B cell (primary cell): ENCODE data around the gene PARVB. TPM values are rescaled to one million over a fixed set of nuclear protein-coding genes. Genes with fewer than 3 reads are reported as not detected.

Source experiments
- ATAC-seq: fragments of 200-7000 bp; cut with Tn5 transposase; one replicate; pipeline ENCODE4 v1.10.0; 2021; ENCODE audit warnings: low read depth, mild to moderate bottlenecking, moderate number of reproducible peaks, moderate library complexity
- CTCF ChIA-PET: fragments of 350-600 bp; sonication (Branson Sonifier 250); formaldehyde crosslinking; loops from one replicate; lab custom pipeline; 2021; ENCODE audit warnings: antibody characterized with exemption, inconsistent platforms; lab: Charles Lee
- POLR2A ChIA-PET: fragments of 350-600 bp; sonication (Branson Sonifier 250); formaldehyde crosslinking; loops from one replicate; lab custom pipeline; 2021; ENCODE audit warnings: antibody characterized with exemption; lab: Charles Lee
- DNase-seq: peaks from one replicate; pipeline ENCODE4 v3.0.0; 2013
- H2AFZ ChIP-seq: 2 replicates; pipeline ENCODE4 v1.6.1; 2012; ENCODE audit warnings: mild to moderate bottlenecking, low read depth, low read length; ENCODE audit not compliant: insufficient read depth, poor library complexity, severe bottlenecking
- H3K27ac ChIP-seq, 2 donors: 1 replicate in 1 of 2; 2 replicates in 1 of 2; pipeline ENCODE4 v1.5.1; 2012 to 2013; ENCODE audit warnings: low read length in 2 of 2, mild to moderate bottlenecking in 2 of 2, moderate library complexity in 1 of 2
- H3K27me3 ChIP-seq, 4 experiments: fragments of 200-600 bp in 1 of 4; sonication (generic) in 1 of 4; replicated peaks in 1 of 4; 1 replicate in 2 of 4; 2 replicates in 2 of 4; pipeline versions ENCODE4 v1.6.1 to v1.7.0; 2013 to 2016; ENCODE audit warnings: low read length in 3 of 4, mild to moderate bottlenecking in 2 of 4, mixed read lengths in 1 of 4, moderate library complexity in 1 of 4; ENCODE audit not compliant: insufficient read depth in 4 of 4, control insufficient read depth in 3 of 4; ENCODE audit errors: control extremely low read depth in 1 of 4
- H3K36me3 ChIP-seq, 2 experiments: replicated peaks in 1 of 2; 1 replicate in 1 of 2; 2 replicates in 1 of 2; pipeline versions ENCODE4 v1.6.1 to v1.7.1; 2013; ENCODE audit warnings: low read length in 1 of 2; ENCODE audit not compliant: insufficient read depth in 2 of 2, control insufficient read depth in 1 of 2; ENCODE audit errors: control extremely low read depth in 1 of 2, extremely low read depth in 1 of 2
- H3K4me1 ChIP-seq, 2 donors: fragments of 200-600 bp in 1 of 2; sonication (generic) in 1 of 2; 1 replicate in 1 of 2; 2 replicates in 1 of 2; pipeline versions ENCODE4 v1.5.1 to v1.6.1; 2013 to 2017; ENCODE audit warnings: low read length in 2 of 2; ENCODE audit not compliant: control insufficient read depth in 2 of 2, insufficient read depth in 2 of 2
- H3K4me2 ChIP-seq: replicated peaks from 2 replicates; pipeline ENCODE3; 2012; ENCODE audit warnings: mild to moderate bottlenecking, low read depth, low read length; ENCODE audit not compliant: poor library complexity, severe bottlenecking
- H3K4me3 ChIP-seq, 5 experiments: fragments of 200-600 bp in 1 of 5; sonication (generic) in 1 of 5; 1 replicate in 3 of 5; 2 replicates in 2 of 5; pipeline versions ENCODE4 v1.5.1 to v1.7.0; 2011 to 2016; ENCODE audit warnings: low read length in 4 of 5, mild to moderate bottlenecking in 4 of 5, low read depth in 2 of 5, control low read depth in 1 of 5, moderate library complexity in 1 of 5; ENCODE audit not compliant: insufficient read depth in 1 of 5; ENCODE audit errors: control extremely low read depth in 1 of 5, extremely low read depth in 1 of 5
- H3K79me2 ChIP-seq: fragments of 200-600 bp; sonication (generic); one replicate; pipeline ENCODE4 v1.6.0; 2016; ENCODE audit warnings: low read length; ENCODE audit not compliant: control insufficient read depth, insufficient read depth
- H3K9ac ChIP-seq: fragments of 200-600 bp; sonication (generic); 2 replicates; pipeline ENCODE4 v1.6.1; 2017; ENCODE audit warnings: mild to moderate bottlenecking, low read length, moderate library complexity
- H3K9me3 ChIP-seq, 3 donors: one replicate each; pipeline versions ENCODE4 v1.6.1 to v1.7.1; 2013; ENCODE audit warnings: low read length in 2 of 3; ENCODE audit not compliant: control insufficient read depth in 2 of 3, insufficient read depth in 1 of 3; ENCODE audit errors: control extremely low read depth in 1 of 3
- H4K20me1 ChIP-seq: 2 replicates; pipeline ENCODE4 v1.6.0; 2012; ENCODE audit warnings: mild to moderate bottlenecking, low read length; ENCODE audit not compliant: insufficient read depth, control insufficient read depth, poor library complexity, severe bottlenecking
- H3K27ac Mint-ChIP-seq: one replicate; pipeline ENCODE4 v1.8.0; 2021; ENCODE audit warnings: mixed read lengths
- H3K27me3 Mint-ChIP-seq: one replicate; pipeline ENCODE4 v1.8.0; 2021; ENCODE audit warnings: mixed read lengths
- H3K4me1 Mint-ChIP-seq: one replicate; pipeline ENCODE4 v1.8.0; 2021; ENCODE audit warnings: mixed read lengths
- H3K4me3 Mint-ChIP-seq: one replicate; pipeline ENCODE4 v1.8.0; 2021; ENCODE audit warnings: mixed read lengths
- H3K9me3 Mint-ChIP-seq: one replicate; pipeline ENCODE4 v1.8.0; 2022; ENCODE audit warnings: mixed read lengths; ENCODE audit not compliant: insufficient read depth
- EZH2 ChIP-seq: IDR thresholded peaks from 2 replicates; pipeline ENCODE4 v1.6.1; 2012; ENCODE audit warnings: borderline replicate concordance, low read depth, mild to moderate bottlenecking, moderate library complexity, low read length; ENCODE audit not compliant: insufficient read depth, poor library complexity, severe bottlenecking
- WGBS: methylation state at CpG from one replicate; pipeline ENCODE4 v1.1.5; 2013; ENCODE audit warnings: missing lambda C conversion rate; ENCODE audit not compliant: insufficient coverage; 5-methylcytosine and 5-hydroxymethylcytosine counted together
- intact Hi-C: fragments of 100-400 bp; cut with micrococcal nuclease; formaldehyde crosslinking; loops from one replicate; pipeline ENCODE4 v1.10.0; 2022
- polyA plus RNA-seq: library from polyadenylated mRNA; depleted of rRNA; stranded (reverse); fragments of >200 nt; gene quantifications from 2 replicates; pipeline ENCODE4 v1.2.3, GENCODE V29; 2012
- total RNA-seq, 2 donors: library from RNA; stranded (reverse); fragments of 120-200 nt in 1 of 2; gene quantifications; 1 replicate in 1 of 2; 2 replicates in 1 of 2; pipeline versions ENCODE4 v1.2.3 to v1.2.4, GENCODE V29; 2013 to 2022
- TF ChIP-seq, protein P1 (sequence below): fragments of 200-600 bp; IDR thresholded peaks from one replicate; pipeline ENCODE4 v1.8.0; 2022; ENCODE audit warnings: antibody characterized with exemption, mild to moderate bottlenecking

Gene PARVB
- total and polyA plus RNA-seq, 2 donors (not counting 1 experiment from before 2014, with no cell fraction given): 48.0 to 49.4 TPM

DNA sequence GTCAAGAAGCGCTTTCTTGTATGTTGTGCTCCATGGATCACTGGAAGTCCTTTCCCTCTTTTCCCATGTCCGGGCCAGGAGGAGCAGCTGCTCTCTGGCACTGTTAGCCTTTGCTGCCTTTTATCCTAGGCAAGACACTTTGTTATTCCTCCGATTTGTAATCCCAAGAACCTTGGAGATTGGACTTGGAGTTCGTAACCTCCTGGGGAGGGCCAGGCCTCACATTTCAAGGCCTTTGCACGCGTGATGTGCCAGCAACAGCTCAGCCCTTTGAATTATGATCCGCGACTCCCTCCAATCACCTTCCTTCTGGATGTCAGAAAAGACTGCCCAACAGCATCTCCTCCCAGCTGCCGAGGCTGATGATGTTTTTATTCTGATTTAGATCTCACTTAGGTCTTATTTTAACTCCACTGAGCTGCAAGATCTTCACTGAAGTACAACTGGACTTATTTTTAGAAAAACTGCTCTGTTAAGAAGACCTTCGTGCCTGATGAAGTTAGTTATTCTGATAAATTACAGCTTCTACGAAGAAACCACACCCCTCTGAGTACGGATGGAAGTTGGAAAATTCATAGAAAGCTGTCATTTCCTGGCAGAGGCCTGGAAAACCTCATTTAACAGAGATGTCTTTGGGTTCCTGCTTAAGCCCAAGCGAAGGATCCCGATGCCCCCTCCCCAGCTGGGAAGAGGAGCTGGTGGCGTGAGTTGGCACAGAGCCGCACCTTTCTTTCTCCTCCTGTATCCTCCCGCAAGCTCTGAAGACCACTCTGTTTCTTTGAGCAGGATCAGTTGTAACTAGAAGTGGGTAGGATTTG, 62.4 kb downstream of the PARVB start:
- Histone ChIP-seq H3K9me3 (peaks cover 0 to 16% (median 0%) of the 10 kb centered on the region in 3 donors), H2AFZ (no peak overlapping the region), H3K9ac (no peak overlapping the region), H3K4me3 (no peak overlapping the region), H3K4me2 (no peak overlapping the region), H3K79me2 (peaks cover 28% of the 10 kb centered on the region), H3K27ac (no peak overlapping the region), H3K4me1 (peaks cover 0 to 3% of the 10 kb centered on the region in 2 donors), H4K20me1 (peaks cover 23% of the 10 kb centered on the region), H3K36me3 (peaks cover 0 to 10% of the 10 kb centered on the region in 2 experiments), H3K27me3 (no peaks in the 10 kb centered on the region)
- no peaks in the 10 kb centered on the region for H3K27me3 Mint-ChIP-seq
- TF ChIP-seq, protein P1, sequence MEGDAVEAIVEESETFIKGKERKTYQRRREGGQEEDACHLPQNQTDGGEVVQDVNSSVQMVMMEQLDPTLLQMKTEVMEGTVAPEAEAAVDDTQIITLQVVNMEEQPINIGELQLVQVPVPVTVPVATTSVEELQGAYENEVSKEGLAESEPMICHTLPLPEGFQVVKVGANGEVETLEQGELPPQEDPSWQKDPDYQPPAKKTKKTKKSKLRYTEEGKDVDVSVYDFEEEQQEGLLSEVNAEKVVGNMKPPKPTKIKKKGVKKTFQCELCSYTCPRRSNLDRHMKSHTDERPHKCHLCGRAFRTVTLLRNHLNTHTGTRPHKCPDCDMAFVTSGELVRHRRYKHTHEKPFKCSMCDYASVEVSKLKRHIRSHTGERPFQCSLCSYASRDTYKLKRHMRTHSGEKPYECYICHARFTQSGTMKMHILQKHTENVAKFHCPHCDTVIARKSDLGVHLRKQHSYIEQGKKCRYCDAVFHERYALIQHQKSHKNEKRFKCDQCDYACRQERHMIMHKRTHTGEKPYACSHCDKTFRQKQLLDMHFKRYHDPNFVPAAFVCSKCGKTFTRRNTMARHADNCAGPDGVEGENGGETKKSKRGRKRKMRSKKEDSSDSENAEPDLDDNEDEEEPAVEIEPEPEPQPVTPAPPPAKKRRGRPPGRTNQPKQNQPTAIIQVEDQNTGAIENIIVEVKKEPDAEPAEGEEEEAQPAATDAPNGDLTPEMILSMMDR: no peak
- TF ChIP-seq EZH2: no peak
- H3K4me1 Mint-ChIP-seq: peaks cover 2% of the 10 kb centered on the region
- ATAC-seq (no peak), DNase-seq (no peak)
- H3K27ac Mint-ChIP-seq: no peak overlapping the region
- H3K9me3 Mint-ChIP-seq: no peaks in the 10 kb centered on the region
- intact Hi-C loops: no loop called here
- no peak overlapping the region for H3K4me3 Mint-ChIP-seq
- 82% methylated on average over 7 of the region's 17 CpGs for WGBS
- CTCF ChIA-PET: interaction anchor here (0.8 to 8.3 kb wide), 38 partner anchors 7 to 624 kb away, joined by 3 to 691 read pairs (median 5); partner anchors contain the start of genes PARVB, PARVG and SAMM50
- POLR2A ChIA-PET: interaction anchor here (1.6 kb wide), 1 partner anchor 93 kb away, joined by 13 read pairs; no protein-coding TSS in a partner anchor

DNA sequence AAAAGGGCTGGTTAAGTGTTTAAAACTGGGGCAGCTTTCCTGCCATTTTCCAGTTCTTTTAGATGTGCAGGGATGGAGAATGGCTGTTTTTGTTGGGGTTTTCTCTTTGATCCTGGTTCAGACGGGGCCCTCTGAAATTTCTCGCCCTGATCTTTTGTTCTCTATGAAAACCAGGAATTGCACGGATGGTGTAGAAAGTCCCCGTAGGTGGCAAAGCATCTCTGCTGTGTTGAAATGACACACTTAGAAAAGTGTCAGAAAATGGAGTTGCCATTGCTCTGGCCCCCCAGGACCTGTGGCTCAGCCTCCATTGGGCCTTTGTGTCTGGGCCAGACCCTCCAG, 63.0 kb downstream of the PARVB start:
- TF ChIP-seq, protein P1: no peak
- TF ChIP-seq EZH2: no peak
- intact Hi-C loops: no loop called here
- H4K20me1 ChIP-seq: peaks cover 23% of the 10 kb centered on the region
- DNase-seq: no peak
- ATAC-seq: no peak
- no peak overlapping the region for H3K4me3 Mint-ChIP-seq
- peaks cover 0 to 2% of the 10 kb centered on the region in 2 donors for H3K4me1 ChIP-seq
- H3K4me3 ChIP-seq: no peak overlapping the region
- 98% methylated on average over 4 of the region's 4 CpGs for WGBS
- no peaks in the 10 kb centered on the region for H3K27me3 Mint-ChIP-seq
- peaks cover 2% of the 10 kb centered on the region for H3K4me1 Mint-ChIP-seq
- H3K27ac ChIP-seq: no peak overlapping the region
- no peak overlapping the region for H3K4me2 ChIP-seq
- H3K27me3 ChIP-seq: no peaks in the 10 kb centered on the region
- H3K9me3 Mint-ChIP-seq: no peaks in the 10 kb centered on the region
- ChIA-PET CTCF (interaction anchor here (0.7 to 8.3 kb wide), 7 partner anchors 10 to 913 kb away, joined by 3 to 691 read pairs (median 12); no protein-coding TSS in a partner anchor), POLR2A (no interaction called here)
- no peak overlapping the region for H2AFZ ChIP-seq
- peaks cover 27% of the 10 kb centered on the region for H3K79me2 ChIP-seq
- no peak overlapping the region for H3K9ac ChIP-seq
- peaks cover 0 to 16% (median 0%) of the 10 kb centered on the region in 3 donors for H3K9me3 ChIP-seq
- peaks cover 0 to 10% of the 10 kb centered on the region in 2 experiments for H3K36me3 ChIP-seq
- no peak overlapping the region for H3K27ac Mint-ChIP-seq
